HEK293 (cell line): ENCODE measurements around the gene KIR3DL2.
"Not testable (repeated sequence)": the region's sequence is repeated elsewhere in the genome, so short reads cannot be mapped to it uniquely, and the experiment has no call there.

Source experiments
- CTCF ChIP-seq: fragments of 450-650 bp; formaldehyde crosslinking; IDR thresholded peaks from 2 replicates; pipeline ENCODE4 v1.5.1; 2016; ENCODE audit warnings: missing biosample characterization, missing genetic modification characterization
- MZF1 ChIP-seq: fragments of 450-650 bp; formaldehyde crosslinking; IDR thresholded peaks from 2 replicates; pipeline ENCODE4 v1.5.1; 2017; ENCODE audit warnings: missing biosample characterization, missing genetic modification characterization, borderline replicate concordance
- PRDM10 ChIP-seq: fragments of 450-650 bp; formaldehyde crosslinking; IDR thresholded peaks from 2 replicates; pipeline ENCODE4 v1.5.1; 2016; ENCODE audit warnings: missing biosample characterization, missing genetic modification characterization
- ZBTB17 ChIP-seq: fragments of 450-650 bp; formaldehyde crosslinking; IDR thresholded peaks from 2 replicates; pipeline ENCODE4 v1.5.1; 2016; ENCODE audit warnings: missing biosample characterization, missing genetic modification characterization
- ZNF157 ChIP-seq: fragments of 450-650 bp; formaldehyde crosslinking; IDR thresholded peaks from 2 replicates; pipeline ENCODE4 v1.5.1; 2016; ENCODE audit warnings: missing biosample characterization, missing genetic modification characterization

- not testable (repeated sequence) for TF ChIP-seq CTCF; ZBTB17 (tag by site-specific recombination); MZF1 (tag by site-specific recombination); PRDM10 (tag by site-specific recombination); ZNF157 (tag by site-specific recombination)
These were observed 34.0 kb upstream of the KIR3DL2 start, which contains the start of gene KIR3DL1 for GRCh38 chr19:54816251-54816650.
